Measurements from ENCODE around the gene GAK. TPM values are rescaled to one million over a fixed set of nuclear protein-coding genes. Genes with fewer than 3 reads are reported as not detected.

GAK gene
- total RNA-seq, 1 experiment from 2014 or later, result 57.1 TPM

DNA sequence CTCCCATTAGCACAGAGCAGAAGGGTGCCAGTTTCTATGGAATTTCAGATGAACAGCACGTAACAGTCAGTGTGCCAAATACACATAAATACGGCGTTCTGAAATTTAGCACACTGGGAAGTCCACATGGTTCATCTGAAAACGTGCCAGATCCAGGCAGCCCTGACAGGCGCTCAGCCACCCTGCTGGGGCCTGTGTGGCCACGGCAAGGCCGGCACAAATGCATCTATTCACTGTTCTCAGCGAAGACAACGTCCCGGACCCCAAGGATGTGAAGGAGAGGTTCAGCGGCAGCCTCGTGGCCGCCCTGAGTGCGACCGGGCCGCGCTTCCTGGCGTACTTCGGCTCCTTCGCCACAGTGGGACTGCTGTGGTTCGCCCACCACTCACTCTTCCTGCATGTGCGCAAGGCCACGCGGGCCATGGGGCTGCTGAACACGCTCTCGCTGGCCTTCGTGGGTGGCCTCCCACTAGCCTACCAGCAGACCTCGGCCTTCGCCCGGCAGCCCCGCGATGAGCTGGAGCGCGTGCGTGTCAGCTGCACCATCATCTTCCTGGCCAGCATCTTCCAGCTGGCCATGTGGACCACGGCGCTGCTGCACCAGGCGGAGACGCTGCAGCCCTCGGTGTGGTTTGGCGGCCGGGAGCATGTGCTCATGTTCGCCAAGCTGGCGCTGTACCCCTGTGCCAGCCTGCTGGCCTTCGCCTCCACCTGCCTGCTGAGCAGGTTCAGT, 25.6 kb upstream of the GAK start:
- no peak overlapping the region for H3K4me3 ChIP-seq
- no peak for DNase-seq
- no peaks in the 10 kb centered on the region for H3K27me3 ChIP-seq
- no peaks in the 10 kb centered on the region for H3K9me3 ChIP-seq
- H3K36me3 ChIP-seq, result no peaks in the 10 kb centered on the region

DNA sequence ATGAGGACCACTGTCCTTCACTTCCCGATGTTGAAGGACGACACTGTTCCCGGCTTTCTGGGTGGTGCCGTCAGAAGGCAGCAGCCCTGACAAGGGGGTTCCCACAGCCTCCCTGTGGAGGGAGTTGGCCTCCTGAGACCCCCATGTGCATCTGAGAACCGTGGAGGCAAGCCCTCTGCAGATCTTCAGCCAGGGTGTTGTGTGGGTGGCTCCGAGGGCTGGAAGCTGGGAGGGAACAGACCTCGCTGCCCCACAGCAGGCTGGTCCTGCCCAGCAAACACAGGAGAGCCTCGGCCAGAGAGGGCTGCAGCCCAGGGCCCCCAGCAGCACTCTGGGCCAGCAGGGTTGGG, 25.1 kb upstream of the GAK start:
- Histone ChIP-seq H3K36me3 (no peaks in the 10 kb centered on the region), H3K4me3 (no peak overlapping the region), H3K9me3 (no peaks in the 10 kb centered on the region), H3K27me3 (no peaks in the 10 kb centered on the region)
- no peak for DNase-seq

DNA sequence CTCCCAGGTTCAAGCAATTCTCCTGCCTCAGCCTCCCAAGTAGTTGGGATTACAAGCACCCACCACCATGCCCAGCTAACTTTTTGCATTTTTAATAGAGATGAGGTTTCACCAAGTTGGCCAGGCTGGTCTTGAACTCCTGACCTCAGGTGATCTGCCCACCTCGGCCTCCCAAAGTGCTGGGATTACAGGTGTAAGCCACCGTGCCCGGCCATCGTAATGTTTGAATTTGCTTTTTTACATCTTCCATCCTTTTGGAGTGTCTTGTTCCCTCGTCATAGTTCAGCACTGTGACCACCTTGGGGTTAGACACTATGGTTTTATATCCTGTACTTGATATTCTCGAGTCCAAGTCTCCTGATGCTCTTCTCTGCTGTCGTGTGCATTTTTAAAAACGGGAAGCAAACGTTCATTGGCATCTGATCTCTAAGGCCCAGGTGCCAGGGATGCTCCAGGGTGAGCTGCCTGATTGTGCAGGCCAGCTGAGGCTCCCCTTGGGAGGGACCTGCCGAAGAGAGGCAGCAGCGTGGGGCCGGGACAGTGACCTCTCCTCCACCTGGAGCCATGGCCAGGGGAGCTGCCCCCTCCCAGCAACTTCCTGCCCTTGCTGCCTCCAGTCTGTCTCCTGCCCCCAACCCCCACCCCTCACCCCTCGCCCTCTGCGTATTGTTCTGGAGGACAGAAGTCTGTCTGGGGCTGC, 24.6 kb upstream of the GAK start:
- no peaks in the 10 kb centered on the region for H3K36me3 ChIP-seq
- H3K9me3 ChIP-seq, result no peaks in the 10 kb centered on the region
- no peak overlapping the region for H3K4me3 ChIP-seq
- no peaks in the 10 kb centered on the region for H3K27me3 ChIP-seq
- no peak for DNase-seq

DNA sequence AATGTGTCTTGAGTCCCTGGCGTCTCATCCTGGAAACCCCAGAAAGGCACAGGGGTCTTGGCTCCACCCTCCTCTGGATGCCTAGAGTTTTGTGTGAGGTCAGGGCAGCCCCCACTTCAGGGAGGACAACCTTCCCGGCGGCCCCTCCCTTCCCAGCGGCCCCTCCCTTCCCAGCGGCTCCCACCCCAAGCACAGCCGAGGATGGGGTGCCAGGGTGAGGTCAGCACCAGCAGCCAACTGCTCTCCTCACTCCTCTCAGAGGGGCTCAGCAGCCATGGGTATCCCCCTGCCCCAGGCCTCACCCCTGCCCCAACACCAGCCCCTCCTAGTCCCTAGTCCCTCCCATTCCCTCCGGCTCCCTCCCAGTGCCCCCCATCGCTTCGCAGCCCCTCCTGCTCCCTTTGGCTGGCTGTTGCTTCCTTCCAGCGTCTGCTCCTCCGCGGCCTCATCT, 23.8 kb upstream of the GAK start:
- H3K36me3 ChIP-seq, result no peaks in the 10 kb centered on the region
- DNase-seq, result no peak
- H3K4me3 ChIP-seq, result no peak overlapping the region
- no peaks in the 10 kb centered on the region for H3K27me3 ChIP-seq
- H3K9me3 ChIP-seq, result no peaks in the 10 kb centered on the region

DNA sequence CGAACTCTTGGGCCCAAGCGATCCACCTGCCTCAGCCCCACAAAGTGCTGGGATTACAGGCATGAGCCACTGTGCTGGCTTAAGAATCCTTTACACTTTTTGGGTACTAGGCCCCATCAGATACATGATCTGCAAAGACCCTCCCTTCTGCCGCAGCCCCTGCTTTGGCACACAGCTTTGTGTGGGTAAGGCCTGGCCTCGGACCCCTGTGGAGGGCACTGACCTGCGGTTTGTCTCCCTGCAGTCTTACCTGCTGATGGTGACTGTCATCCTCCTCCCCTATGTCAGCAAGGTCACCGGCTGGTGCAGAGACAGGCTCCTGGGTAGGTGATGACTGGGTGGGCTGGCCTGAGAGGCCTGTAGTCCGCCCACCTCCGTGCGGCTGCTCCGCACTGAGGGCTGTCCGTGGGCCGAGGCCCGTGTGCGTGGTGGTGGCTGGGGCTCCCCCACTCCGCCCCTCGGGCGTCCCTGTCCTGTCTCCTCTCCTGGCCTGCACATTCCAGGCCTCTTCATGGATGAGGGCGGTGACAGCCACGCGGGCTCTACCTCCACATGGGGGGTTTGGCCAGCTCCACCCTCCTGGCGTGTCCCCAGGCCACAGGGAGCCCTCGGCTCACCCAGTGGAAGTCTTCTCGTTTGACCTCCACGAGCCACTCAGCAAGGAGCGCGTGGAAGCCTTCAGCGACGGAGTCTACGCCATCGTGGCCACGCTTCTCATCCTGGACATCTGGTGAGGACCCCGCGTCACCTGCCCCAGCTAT, 23.2 kb upstream of the GAK start:
- no peak for DNase-seq
- Histone ChIP-seq H3K4me3 (no peak overlapping the region), H3K9me3 (no peaks in the 10 kb centered on the region), H3K36me3 (no peaks in the 10 kb centered on the region), H3K27me3 (no peaks in the 10 kb centered on the region)

DNA sequence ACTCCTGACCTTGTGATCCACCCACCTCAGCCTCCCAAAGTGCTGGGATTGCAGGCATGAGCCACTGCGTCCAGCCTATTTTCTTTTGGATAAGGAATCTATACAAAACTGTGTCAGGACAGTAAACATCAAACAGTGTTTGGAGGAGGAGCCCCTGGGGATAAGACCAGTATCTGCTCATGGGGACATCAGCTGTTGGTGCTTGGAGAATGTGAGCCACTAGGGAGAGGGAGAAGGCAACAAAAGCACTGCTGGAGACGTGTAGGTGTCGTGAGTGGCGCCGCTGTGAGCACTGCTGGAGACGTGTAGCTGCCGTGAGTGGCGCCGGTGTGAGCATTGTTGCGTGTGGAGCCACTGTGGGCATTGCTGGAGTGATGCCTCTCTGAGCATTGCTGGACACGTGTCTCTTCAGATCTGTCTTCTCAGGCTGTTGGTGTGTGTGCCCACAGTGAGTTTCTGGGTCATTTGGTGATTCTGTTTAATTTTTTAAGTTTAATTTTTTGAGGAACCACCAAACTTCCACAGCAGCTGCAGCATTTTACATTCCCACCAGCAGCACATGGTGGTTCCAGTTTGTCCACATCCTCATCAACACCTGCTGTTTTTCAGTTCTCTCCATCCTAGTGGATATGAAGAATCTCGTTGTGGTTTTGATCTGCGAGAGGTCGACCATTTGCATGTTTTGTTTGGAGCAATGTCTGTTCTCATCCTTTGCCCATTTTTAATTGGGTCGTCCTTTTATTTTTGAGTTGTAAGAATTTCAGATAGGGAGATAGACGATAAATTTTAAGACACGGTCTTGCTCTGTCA, 22.3 kb upstream of the GAK start:
- no peaks in the 10 kb centered on the region for H3K9me3 ChIP-seq
- DNase-seq, result no peak
- H3K36me3 ChIP-seq, result no peaks in the 10 kb centered on the region
- H3K4me3 ChIP-seq, result no peak overlapping the region
- no peaks in the 10 kb centered on the region for H3K27me3 ChIP-seq

DNA sequence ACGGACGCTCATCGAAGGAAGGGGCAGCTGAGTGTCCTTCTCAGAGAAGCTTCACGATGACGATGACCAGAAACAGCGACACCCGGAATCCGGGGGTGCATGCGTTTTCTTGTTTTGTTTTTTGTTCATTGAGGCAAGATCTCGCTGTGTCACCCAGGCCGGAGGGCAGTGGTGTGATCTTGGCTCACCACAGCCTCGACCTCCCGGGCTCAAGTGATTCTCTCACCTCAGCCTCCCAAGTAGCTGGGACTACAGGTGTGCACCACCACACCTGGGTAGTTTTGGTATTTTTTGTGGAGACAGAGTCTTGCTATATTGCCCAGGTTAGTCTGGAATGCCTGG, 21.4 kb upstream of the GAK start:
- DNase-seq, result no peak
- H3K36me3 ChIP-seq, result no peaks in the 10 kb centered on the region
- no peaks in the 10 kb centered on the region for H3K9me3 ChIP-seq
- H3K4me3 ChIP-seq, result no peak overlapping the region
- H3K27me3 ChIP-seq, result no peaks in the 10 kb centered on the region

DNA sequence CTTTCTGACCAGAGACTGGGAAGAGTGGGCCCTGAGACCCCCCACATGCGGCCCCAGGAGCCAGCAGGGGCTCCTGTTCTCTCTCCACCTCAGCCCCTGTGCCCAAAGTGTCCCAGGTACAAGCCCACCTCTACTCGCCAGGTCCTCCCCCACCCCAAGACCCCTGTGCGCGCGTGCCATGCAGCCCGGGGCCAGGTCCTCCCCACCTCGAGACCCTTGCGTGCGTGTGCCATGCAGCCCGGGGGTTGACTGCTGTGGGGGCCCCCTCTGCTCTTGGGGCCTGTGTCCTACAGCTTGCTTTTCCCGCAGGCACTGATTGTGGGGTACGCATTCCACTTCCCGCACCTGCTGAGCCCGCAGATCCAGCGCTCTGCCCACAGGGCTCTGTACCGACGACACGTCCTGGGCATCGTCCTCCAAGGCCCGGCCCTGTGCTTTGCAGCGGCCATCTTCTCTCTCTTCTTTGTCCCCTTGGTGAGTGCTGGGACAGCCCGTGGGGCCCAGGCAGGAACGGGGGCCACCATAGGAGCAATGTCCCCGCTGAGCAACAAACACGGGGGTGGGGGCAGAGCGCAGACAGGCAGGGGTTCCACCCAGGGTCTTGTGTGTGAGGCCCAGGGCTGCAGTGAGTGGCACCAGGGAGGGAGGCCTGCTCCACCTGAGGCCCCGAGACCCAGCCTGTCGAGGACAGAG, 20.9 kb upstream of the GAK start:
- Histone ChIP-seq H3K36me3 (no peaks in the 10 kb centered on the region), H3K4me3 (no peak overlapping the region), H3K9me3 (no peaks in the 10 kb centered on the region)

DNA sequence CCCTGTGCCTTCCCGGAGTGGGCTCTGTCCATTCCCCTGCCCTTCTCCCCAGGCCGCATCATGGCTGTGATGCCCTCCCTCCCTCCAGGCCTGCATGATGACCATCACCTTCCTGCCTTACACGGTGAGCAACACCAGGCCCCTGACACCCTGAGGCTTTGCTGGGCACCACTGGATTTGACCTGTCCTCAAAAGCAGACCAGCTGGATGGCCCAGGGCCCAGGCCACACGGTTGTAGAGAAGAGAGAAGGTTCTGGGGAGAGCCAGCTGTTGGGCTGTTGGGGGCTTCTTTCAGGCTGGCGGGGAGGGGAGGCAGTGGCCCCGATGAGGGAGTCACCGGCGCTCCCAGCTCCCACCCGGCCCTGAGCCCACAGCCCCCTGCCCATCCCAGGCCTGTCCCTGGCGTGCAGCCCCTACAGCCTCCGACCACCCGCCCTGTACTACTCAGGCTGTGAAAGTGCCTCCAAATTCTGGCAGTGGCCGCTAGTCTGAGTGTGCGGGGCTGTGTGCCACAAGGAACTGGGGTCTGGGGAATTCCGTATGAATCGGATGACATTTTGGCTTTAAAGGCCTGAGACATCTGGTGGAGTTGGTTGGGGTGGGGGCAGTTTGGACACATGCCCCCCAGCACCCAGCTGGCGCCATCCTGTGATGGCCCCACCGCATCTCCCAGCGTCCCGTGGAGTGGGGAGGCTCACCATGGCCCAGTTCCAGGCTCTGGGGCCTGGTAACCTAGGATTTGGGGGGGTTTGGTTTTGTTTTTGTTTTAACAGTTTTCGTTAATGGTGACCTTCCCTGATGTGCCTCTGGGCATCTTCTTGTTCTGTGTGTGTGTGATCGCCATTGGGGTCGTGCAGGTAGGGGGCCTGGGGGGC, 19.7 kb upstream of the GAK start:
- no peak for DNase-seq
- Histone ChIP-seq H3K4me3 (no peak overlapping the region), H3K27me3 (no peaks in the 10 kb centered on the region), H3K9me3 (no peaks in the 10 kb centered on the region), H3K36me3 (no peaks in the 10 kb centered on the region)

More for the DNA sequence above, 20.9 kb upstream of the GAK start:
- no peak for DNase-seq
- H3K27me3 ChIP-seq, result no peaks in the 10 kb centered on the region

DNA sequence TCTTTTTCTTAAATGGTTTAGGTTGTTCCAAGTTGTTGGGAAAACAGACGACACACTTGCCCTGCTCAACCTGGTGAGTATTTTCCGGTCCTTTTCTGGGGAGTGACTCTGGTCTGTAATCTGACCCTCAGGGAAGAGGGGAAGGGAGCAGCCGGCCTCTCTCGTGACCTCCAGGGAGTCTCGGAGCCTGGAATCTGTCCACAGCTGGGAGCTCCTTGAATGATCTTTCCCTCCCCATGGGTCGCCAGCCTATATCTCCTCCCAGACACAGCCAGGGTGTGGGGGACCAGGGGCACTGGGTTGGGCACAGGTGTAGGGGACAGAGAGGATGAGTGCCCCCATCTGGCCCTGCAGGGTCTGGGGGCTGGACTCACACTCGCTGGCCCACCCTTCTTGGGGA, 19.1 kb upstream of the GAK start:
- no peak for DNase-seq
- Histone ChIP-seq H3K4me3 (no peak overlapping the region), H3K9me3 (no peaks in the 10 kb centered on the region), H3K36me3 (no peaks in the 10 kb centered on the region), H3K27me3 (no peaks in the 10 kb centered on the region)

DNA sequence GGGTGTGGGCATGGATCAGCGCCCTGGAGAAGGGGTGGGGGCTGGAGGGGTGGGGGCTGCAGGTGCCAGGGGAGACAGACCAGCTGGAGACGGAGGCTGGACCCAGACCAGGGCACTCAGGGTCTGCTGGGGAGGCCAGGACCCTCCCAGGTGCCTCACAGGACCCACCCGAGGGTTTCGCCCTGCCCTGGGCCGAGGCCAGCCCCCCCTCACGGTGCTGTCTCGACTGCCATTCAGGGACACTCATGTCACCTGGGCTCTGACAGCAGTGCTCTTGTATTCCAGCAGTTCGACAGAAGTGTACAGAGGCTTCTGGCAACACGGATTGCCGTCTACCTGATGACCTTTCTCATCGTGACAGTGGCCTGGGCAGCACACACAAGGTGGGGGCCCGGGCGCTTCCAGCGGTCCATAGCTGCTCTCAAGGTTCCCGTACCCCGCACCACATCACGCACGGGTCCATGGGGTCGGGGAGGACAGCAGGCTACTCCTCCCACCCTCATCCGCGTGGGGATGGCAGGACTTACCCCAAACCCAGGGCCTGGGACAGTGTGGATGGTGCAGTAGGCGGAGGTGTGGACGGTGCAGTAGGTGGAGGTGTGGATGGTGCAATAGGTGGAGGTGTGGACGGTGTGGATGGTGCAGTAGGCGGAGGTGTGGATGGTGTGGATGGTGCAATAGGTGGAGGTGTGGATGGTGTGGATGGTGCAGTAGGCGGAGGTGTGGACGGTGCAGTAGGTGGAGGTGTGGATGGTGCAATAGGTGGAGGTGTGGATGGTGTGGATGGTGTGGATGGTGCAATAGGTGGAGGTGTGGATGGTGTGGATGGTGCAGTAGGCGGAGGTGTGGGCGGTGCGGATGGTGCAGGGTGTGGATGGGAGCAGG, 18.3 kb upstream of the GAK start:
- no peak for DNase-seq
- Histone ChIP-seq H3K36me3 (no peaks in the 10 kb centered on the region), H3K4me3 (no peak overlapping the region), H3K9me3 (no peaks in the 10 kb centered on the region), H3K27me3 (no peaks in the 10 kb centered on the region)

DNA sequence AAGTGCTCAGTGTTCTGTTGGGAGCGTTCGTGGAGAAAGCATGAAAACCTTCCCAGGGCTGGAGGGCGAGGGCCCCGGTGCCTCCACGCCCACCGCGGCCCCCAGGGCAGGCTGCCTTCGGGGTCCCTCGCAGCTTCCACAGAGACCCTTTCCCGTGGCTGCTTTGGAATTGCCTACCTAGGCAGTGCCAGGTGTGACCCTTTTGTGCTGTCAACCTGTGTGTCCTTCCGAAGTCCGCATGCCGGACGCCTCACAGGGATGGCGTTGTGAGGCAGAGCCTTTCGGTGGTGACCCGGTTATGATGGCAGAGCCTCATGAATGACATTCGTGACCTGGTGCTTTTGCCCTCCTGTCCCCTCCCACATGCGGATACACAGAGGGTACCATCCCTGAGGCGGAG, 17.5 kb upstream of the GAK start:
- no peaks in the 10 kb centered on the region for H3K9me3 ChIP-seq
- no peaks in the 10 kb centered on the region for H3K27me3 ChIP-seq
- DNase-seq, result no peak
- H3K36me3 ChIP-seq, result no peaks in the 10 kb centered on the region
- no peak overlapping the region for H3K4me3 ChIP-seq

DNA sequence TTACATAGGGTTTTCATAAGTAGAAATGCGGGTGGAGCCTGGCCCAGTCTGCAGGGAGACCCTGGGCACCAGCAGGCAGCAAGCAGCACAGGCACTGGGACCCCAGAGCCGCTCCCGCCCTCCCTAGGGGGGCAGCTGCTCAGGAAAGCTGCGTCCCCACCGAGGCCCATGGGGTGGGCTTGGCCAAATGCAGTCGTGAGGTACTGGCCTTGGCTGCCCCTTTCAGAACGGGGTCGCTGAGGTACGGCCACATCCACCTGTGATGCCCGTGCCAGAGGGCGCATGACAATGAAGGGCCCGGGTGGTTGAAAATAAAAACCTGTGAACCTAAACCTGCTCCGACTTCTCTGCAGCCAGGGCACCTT, 16.8 kb upstream of the GAK start:
- no peak for DNase-seq
- H3K9me3 ChIP-seq, result no peaks in the 10 kb centered on the region
- H3K4me3 ChIP-seq, result no peak overlapping the region
- no peaks in the 10 kb centered on the region for H3K27me3 ChIP-seq
- no peaks in the 10 kb centered on the region for H3K36me3 ChIP-seq

DNA sequence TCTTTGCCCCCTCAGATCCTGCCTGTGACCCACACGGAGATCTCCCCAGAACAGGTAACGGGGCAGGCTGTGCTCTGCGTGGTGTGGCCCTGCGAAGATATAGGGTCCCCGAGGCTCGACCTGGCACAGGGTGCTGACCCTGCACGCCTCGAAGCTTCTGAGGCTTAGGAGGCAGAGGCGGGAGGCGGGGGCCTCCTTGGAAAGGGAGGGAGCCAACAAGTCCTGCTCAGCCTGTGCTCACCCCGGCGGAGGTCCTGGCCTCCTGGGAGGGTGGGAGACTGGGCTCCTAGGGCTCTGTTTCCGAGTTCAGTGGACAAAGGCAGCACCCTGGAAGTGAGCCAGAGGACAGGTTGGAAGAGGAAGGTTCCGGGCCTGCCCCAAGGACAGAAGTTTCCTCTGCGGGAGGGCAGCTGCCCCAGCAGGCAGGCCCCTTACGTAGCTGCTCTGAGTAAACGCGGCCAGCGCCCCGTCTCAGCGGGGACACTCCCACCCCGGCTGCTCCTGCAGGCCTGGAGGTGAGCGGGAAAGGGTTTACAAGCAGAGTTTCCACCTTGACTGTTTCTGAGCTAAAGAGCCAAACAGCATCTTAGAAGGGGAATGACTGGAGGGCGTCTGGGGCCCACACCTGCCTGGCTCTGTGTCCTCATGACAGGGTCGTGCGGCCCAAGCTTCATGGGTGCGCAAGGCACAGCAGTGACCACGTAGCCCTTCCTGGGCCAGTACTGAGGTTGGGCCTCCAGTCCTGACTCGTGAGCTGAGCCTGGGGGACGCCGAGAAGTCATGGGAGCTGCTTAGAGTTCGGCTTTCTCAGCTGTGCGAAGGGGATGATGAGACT, 16.2 kb upstream of the GAK start:
- Histone ChIP-seq H3K9me3 (no peaks in the 10 kb centered on the region), H3K36me3 (no peaks in the 10 kb centered on the region), H3K4me3 (no peak overlapping the region), H3K27me3 (no peaks in the 10 kb centered on the region)
- DNase-seq, result no peak

All from MG63 (cell line).